HL-60/S4 treated with phorbol 12-myristate 13-acetate at 8.2 ng/mL for 4 days and 3 days (cell line): ENCODE measurements around the gene ULK3.

Source experiments
- in situ Hi-C: fragments of 300-500 bp; cut with MboI; formaldehyde crosslinking; loops from 2 replicates; pipeline ENCODE4 v1.15.0; 2022; ENCODE audit warnings: low sequenced_read_pairs

Gene ULK3

GRCh38 chr15:74823324-74823723 is 19.6 kb downstream of the ULK3 start:
- in situ Hi-C loops = no loop called here

- in situ Hi-C loops = no loop called here
Observed at GRCh38 chr15:74822233-74822632, 20.7 kb downstream of the ULK3 start.

- in situ Hi-C loops = no loop called here
Observed at GRCh38 chr15:74821790-74822158, 21.2 kb downstream of the ULK3 start.

GRCh38 chr15:74821091-74821789 is 21.7 kb downstream of the ULK3 start:
- in situ Hi-C loops = no loop called here

GRCh38 chr15:74820056-74820455 is 22.9 kb downstream of the ULK3 start:
- in situ Hi-C loops = no loop called here

- in situ Hi-C loops = no loop called here
Observed at GRCh38 chr15:74817370-74817737, 25.6 kb downstream of the ULK3 start.

- in situ Hi-C loops = no loop called here
Observed at GRCh38 chr15:74816624-74817369, 26.2 kb downstream of the ULK3 start.

- in situ Hi-C loops = no loop called here
Observed at GRCh38 chr15:74815961-74816360, 27.0 kb downstream of the ULK3 start.

GRCh38 chr15:74815121-74815934 is 27.6 kb downstream of the ULK3 start:
- in situ Hi-C loops = no loop called here

GRCh38 chr15:74812533-74812932 is 30.4 kb downstream of the ULK3 start, which contains the start of gene LMAN1L:
Gene LMAN1L (plus strand): TSS chr15:74812835. CDS start chr15:74812855, 20 bp downstream.
- in situ Hi-C loops = no loop called here

GRCh38 chr15:74809956-74810355 is 33.0 kb downstream of the ULK3 start:
- in situ Hi-C loops = no loop called here

GRCh38 chr15:74809242-74809641 is 33.7 kb downstream of the ULK3 start:
- in situ Hi-C loops = no loop called here

GRCh38 chr15:74808840-74809229 is 34.1 kb downstream of the ULK3 start:
- in situ Hi-C loops = no loop called here

GRCh38 chr15:74808078-74808839 is 34.7 kb downstream of the ULK3 start:
- in situ Hi-C loops = no loop called here

GRCh38 chr15:74807282-74807681 is 35.7 kb downstream of the ULK3 start:
- in situ Hi-C loops = no loop called here

GRCh38 chr15:74804935-74805334 is 38.0 kb downstream of the ULK3 start:
- in situ Hi-C loops = no loop called here

- in situ Hi-C loops = no loop called here
Observed at GRCh38 chr15:74802862-74803447, 40.0 kb downstream of the ULK3 start.

GRCh38 chr15:74802290-74802689 is 40.7 kb downstream of the ULK3 start:
- in situ Hi-C loops = no loop called here

GRCh38 chr15:74801311-74801997 is 41.5 kb downstream of the ULK3 start:
- in situ Hi-C loops = no loop called here

- in situ Hi-C loops = no loop called here
Observed at GRCh38 chr15:74800559-74801094, 42.3 kb downstream of the ULK3 start.
